DND-41 (cell line): Measurements from ENCODE around the gene NRG3.

Experiments
- ATAC-seq: fragments of 200-7000 bp; cut with Tn5 transposase; 3 replicates; pipeline ENCODE4 v1.9.1; 2021; ENCODE audit warnings: low read depth; ENCODE audit not compliant: insufficient read depth
- DNase-seq: peaks from one replicate; pipeline ENCODE4 v3.0.0-alpha.2; 2020
- H2AFZ ChIP-seq: 2 replicates; pipeline ENCODE4 v1.6.0; 2012; ENCODE audit warnings: low read depth, low read length
- H3K27ac ChIP-seq: 2 replicates; pipeline ENCODE4 v1.5.1; 2012; ENCODE audit warnings: low read length, inconsistent platforms
- H3K27me3 ChIP-seq: fragments of 200-600 bp; sonication (generic); 2 replicates; pipeline ENCODE4 v1.6.0; 2012; ENCODE audit warnings: low read length, mild to moderate bottlenecking, inconsistent platforms; ENCODE audit not compliant: insufficient read depth, poor library complexity
- H3K36me3 ChIP-seq: 2 replicates; pipeline ENCODE4 v1.5.1; 2012; ENCODE audit warnings: low read length, inconsistent platforms; ENCODE audit not compliant: insufficient read depth
- H3K4me1 ChIP-seq: 2 replicates; pipeline ENCODE4 v1.5.1; 2012; ENCODE audit warnings: mild to moderate bottlenecking, low read length; ENCODE audit not compliant: insufficient read depth
- H3K4me2 ChIP-seq: 2 replicates; pipeline ENCODE4 v1.6.0; 2012; ENCODE audit warnings: mild to moderate bottlenecking, moderate library complexity, low read length, inconsistent platforms; ENCODE audit not compliant: insufficient read depth
- H3K4me3 ChIP-seq, 2 experiments: fragments of 200-600 bp in 1 of 2; shearing (Covaris generic) in 1 of 2; 2 replicates each; pipeline ENCODE4 v1.5.1; 2012 to 2016; ENCODE audit warnings: inconsistent platforms in 2 of 2, low read length in 2 of 2, mild to moderate bottlenecking in 2 of 2, low read depth in 1 of 2, moderate library complexity in 1 of 2
- H3K79me2 ChIP-seq: 2 replicates; pipeline ENCODE4 v1.6.0; 2012; ENCODE audit warnings: low read length, inconsistent platforms; ENCODE audit not compliant: insufficient read depth
- H3K9ac ChIP-seq: 2 replicates; pipeline ENCODE4 v1.6.0; 2012; ENCODE audit warnings: low read depth, mild to moderate bottlenecking, inconsistent platforms, low read length, moderate library complexity
- H3K9me3 ChIP-seq: 2 replicates; pipeline ENCODE4 v1.5.1; 2012; ENCODE audit warnings: low read length, moderate library complexity, mild to moderate bottlenecking, inconsistent platforms; ENCODE audit not compliant: insufficient read depth, severe bottlenecking
- H4K20me1 ChIP-seq: 2 replicates; pipeline ENCODE4 v1.6.0; 2012; ENCODE audit warnings: low read length; ENCODE audit not compliant: insufficient read depth
- EZH2 ChIP-seq: IDR thresholded peaks from 3 replicates; pipeline ENCODE4 v1.6.1; 2012; ENCODE audit warnings: borderline replicate concordance, low read depth, mild to moderate bottlenecking, moderate library complexity, low read length, inconsistent platforms; ENCODE audit not compliant: severe bottlenecking
- TF ChIP-seq, protein P1 (sequence below): IDR thresholded peaks from 2 replicates; pipeline ENCODE4 v1.5.1; 2012; ENCODE audit warnings: borderline replicate concordance, low read length, moderate library complexity, mild to moderate bottlenecking; ENCODE audit not compliant: poor library complexity, severe bottlenecking; ENCODE audit errors: extremely low read depth

The NRG3 gene

DNA sequence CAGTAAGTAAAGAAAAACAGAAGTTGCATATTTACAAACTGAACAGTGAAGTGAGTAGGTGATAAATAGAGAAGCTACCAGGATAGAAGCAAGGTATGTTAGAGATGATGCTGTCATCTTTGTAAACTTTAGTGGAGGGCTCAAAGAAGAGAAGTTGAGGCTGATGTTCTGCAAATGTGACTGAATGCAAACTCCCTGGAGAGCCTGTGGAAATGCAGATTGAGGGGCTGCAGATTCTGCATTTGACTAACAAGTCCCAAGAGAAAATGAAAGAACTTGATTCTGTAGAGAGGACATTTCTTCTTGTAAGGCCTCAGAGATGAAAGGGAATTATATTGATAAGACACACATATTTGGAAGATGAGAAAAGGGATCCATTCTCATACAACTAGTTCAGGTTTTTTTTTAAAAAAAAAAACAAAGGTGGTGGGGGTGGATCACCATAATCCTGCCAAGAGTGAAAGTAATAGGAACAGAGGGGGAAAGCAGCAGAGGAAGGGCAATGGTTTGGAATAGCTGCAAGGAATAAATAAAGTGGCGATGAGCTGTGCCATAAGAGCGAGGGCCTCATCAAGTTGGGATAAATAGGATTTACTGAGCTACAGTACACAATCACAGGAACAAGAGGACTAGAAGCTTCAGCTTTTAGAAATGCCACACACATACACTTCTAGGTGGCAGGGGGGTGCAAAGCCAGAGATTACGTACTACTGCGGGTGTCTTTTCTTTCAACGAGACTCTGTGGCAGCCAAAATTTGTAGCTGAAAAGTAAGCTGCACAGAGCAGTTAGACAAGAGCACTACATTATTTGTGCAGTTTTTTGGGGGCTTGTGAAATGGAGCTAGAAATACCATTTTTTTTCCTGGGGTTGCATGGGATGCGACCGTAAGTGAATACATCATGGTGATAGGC, 778.5 kb downstream of the NRG3 start:
- no peak overlapping the region for H3K4me2 ChIP-seq
- no peak overlapping the region for H3K9ac ChIP-seq
- no peak for DNase-seq
- TF ChIP-seq, protein P1, sequence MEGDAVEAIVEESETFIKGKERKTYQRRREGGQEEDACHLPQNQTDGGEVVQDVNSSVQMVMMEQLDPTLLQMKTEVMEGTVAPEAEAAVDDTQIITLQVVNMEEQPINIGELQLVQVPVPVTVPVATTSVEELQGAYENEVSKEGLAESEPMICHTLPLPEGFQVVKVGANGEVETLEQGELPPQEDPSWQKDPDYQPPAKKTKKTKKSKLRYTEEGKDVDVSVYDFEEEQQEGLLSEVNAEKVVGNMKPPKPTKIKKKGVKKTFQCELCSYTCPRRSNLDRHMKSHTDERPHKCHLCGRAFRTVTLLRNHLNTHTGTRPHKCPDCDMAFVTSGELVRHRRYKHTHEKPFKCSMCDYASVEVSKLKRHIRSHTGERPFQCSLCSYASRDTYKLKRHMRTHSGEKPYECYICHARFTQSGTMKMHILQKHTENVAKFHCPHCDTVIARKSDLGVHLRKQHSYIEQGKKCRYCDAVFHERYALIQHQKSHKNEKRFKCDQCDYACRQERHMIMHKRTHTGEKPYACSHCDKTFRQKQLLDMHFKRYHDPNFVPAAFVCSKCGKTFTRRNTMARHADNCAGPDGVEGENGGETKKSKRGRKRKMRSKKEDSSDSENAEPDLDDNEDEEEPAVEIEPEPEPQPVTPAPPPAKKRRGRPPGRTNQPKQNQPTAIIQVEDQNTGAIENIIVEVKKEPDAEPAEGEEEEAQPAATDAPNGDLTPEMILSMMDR: no peak
- no peaks in the 10 kb centered on the region for H3K79me2 ChIP-seq
- no peak for ATAC-seq
- no peak overlapping the region for H2AFZ ChIP-seq
- H4K20me1 ChIP-seq: no peaks in the 10 kb centered on the region
- H3K27ac ChIP-seq: no peak overlapping the region
- H3K4me3 ChIP-seq: no peak overlapping the region
- no peaks in the 10 kb centered on the region for H3K9me3 ChIP-seq
- no peaks in the 10 kb centered on the region for H3K27me3 ChIP-seq
- no peaks in the 10 kb centered on the region for H3K36me3 ChIP-seq
- H3K4me1 ChIP-seq: no peaks in the 10 kb centered on the region

DNA sequence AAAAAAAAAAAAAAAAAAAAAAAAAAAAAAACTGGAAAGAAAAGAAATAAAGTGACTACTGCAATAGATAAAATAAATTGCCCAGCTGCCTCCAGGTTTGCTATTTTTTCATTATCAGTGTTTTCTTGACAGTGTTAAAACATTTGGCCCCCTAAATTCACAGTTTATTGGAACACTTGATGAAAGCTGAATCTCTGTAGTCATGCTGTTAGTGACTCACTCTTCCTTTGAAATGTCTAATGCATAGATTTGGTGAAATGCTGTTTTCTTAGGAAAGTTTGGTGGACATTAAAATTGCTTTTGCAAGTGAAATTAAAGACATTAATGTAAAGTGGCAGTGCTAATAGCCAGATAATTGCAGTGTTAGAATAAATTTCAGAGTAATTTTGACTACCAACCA, 785.2 kb downstream of the NRG3 start:
- Histone ChIP-seq H3K4me1 (no peaks in the 10 kb centered on the region), H3K79me2 (no peaks in the 10 kb centered on the region), H3K36me3 (no peaks in the 10 kb centered on the region), H2AFZ (no peak overlapping the region), H4K20me1 (no peaks in the 10 kb centered on the region), H3K9me3 (no peaks in the 10 kb centered on the region), H3K27me3 (no peaks in the 10 kb centered on the region), H3K9ac (no peak overlapping the region), H3K4me3 (no peak overlapping the region), H3K4me2 (no peak overlapping the region), H3K27ac (no peak overlapping the region)
- DNase-seq: no peak
- ATAC-seq: no peak
- TF ChIP-seq, protein P1: no peak
- no peak for TF ChIP-seq EZH2

DNA sequence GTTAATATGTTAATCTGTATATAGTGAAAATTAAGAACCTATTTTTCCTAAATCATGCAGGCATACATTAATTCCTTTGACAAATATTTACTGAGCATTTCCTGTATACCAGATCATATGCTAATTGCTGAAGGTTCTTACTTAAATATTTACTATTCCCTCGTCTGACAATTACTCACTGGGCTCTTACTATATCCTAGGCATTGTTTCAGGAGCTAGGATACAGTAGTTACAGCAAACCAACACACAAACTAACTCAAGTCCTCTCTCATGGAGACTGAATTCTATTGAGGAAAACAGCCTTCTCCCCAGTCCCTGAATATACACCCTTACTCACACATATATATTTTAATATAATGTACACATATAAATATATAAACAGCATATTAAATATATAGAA, 786.0 kb downstream of the NRG3 start:
- H3K4me1 ChIP-seq: no peaks in the 10 kb centered on the region
- no peaks in the 10 kb centered on the region for H3K36me3 ChIP-seq
- H3K4me2 ChIP-seq: no peak overlapping the region
- TF ChIP-seq EZH2: no peak
- TF ChIP-seq, protein P1: no peak
- no peak overlapping the region for H3K4me3 ChIP-seq
- H2AFZ ChIP-seq: no peak overlapping the region
- no peaks in the 10 kb centered on the region for H3K27me3 ChIP-seq
- ATAC-seq: no peak
- H3K9me3 ChIP-seq: no peaks in the 10 kb centered on the region
- H4K20me1 ChIP-seq: no peaks in the 10 kb centered on the region
- DNase-seq: no peak
- no peaks in the 10 kb centered on the region for H3K79me2 ChIP-seq
- H3K9ac ChIP-seq: no peak overlapping the region
- no peak overlapping the region for H3K27ac ChIP-seq
